HFF-Myc (cell line): ENCODE data around the gene DHX16.

Experiments used
- DNase-seq: peaks from one replicate; pipeline ENCODE4 v3.0.0-alpha.2; 2011; ENCODE audit warnings: low read depth; ENCODE audit errors: extremely low read depth
- H3K4me3 ChIP-seq: replicated peaks from 2 replicates; pipeline ENCODE4 v1.5.1; 2011; ENCODE audit warnings: low read depth, mild to moderate bottlenecking, control low read depth, low read length
- CTCF ChIP-seq: IDR thresholded peaks from 2 replicates; pipeline ENCODE4 v1.5.1; 2012; ENCODE audit warnings: mild to moderate bottlenecking, low read depth, low read length, control low read depth; ENCODE audit errors: missing control alignments

The DHX16 gene

DNA sequence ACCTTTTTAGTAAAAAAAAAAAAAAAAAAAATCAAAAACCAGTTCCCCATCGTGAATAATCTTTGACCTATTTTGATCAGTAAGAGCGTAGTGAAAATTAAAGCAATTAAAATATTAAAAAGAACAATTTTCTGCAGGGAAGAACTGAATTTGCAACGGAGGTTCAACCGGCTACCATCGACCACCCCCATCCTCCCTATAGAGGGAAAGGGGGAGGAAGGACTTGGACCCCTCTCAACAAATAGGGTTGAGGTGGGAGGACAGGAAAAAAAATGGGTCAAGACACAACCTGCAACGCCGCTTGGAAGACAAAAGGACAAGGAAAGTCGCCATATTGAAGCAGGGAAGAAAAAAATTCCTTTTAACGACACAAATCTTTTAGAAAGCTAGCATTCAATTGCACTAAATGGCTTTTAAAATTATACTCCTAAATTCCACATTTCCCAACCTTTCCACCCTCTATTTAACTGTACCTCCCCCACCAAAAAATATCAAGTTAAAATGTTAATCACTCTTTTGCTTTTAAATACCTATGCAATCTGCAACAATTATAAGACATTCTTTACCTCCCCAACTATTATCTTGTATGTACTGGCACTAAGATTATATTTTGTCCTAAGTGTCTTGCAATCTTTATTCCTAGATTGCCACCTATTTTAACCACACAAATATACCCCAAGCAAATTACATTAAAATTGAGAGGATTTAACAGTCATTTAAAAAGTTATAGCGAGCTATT, 57.4 kb downstream of the DHX16 start:
- DNase-seq = no peak
- TF ChIP-seq CTCF = no peak
- H3K4me3 ChIP-seq = peak overlapping the region; percentile 78

- TF ChIP-seq CTCF = no peak
- DNase-seq = peak; percentile 96
- H3K4me3 ChIP-seq = peak overlapping the region; percentile 78
These were observed 58.0 kb downstream of the DHX16 start for GRCh38 chr6:30614843-30615218.

DNA sequence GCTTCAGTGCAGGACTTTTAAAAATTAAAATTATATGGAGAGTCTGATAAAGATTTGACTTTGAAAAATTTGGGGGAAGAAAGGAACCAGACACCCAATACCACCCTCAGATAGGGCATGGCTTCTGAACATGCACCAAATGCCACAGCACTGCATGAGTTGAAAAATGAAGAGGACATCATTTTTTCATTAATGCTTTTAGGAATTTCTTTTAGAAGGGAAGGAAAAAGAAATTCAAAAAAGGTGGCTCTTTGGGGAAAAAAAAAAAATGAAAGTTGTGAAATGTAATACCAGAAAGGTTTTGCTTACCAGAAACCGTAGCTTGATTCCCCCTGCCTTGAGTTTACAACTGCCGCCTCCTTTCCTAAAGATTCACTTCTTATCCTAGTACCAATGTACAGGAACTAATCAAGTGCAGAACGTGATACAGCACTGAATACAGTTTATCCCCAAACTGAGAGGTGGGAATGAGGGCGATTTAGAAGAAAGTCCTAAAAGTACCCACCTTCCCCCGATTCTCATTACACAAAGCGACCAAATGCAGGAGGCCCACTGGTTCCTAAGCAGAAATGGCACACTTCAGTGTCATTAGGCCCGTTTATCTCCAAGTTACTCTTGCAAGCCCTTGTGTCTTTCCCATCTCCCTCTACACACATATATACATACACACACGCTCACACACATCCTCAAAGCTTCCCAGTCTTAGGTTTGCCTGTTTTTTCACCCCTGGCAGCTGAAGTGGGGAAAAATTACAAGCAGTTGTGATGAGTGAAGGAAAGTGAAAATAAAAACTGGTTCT, 58.6 kb downstream of the DHX16 start:
- no peak for TF ChIP-seq CTCF
- peak overlapping the region; percentile 78 for H3K4me3 ChIP-seq
- no peak for DNase-seq

DNA sequence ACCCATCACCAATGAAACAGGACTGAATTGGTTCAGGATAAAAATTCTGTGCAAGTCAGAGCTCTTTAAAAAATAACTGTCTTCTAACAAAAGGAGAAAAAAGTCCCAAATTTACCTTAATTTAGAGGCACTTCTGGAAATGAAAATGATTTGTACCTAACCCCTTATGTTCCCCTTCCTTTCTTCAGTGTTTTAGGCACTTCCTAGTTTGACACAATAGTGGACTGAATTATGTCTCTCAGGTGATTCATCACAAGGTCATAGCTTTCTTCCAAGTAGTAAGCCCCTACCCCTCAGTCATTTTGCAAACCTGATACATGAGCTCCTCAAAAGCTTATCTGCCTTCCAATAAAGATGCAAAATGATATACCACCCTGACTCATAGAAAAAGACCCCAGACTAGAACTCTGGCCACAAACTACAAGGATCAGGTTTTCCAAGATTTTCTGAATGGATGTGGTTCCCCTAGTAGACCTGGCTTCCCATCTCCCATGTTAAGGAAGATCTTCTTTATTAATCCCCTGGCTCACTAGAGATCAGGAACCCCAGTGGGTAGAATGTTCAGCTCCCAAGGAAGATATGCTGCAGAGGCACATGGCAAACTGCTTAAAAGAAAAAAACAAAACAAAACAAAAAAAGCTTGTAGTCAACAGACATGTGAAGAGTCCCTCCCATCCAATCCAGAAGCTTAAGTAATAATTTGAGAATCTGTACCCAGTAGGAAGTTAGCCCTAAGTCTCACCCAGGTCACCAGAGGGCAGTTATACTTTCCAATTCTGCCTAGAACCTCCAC, 59.4 kb downstream of the DHX16 start:
- TF ChIP-seq CTCF = no peak
- no peak for DNase-seq
- H3K4me3 ChIP-seq = no peak overlapping the region

- DNase-seq = no peak
- H3K4me3 ChIP-seq = no peak overlapping the region
- no peak for TF ChIP-seq CTCF
These were observed 60.0 kb downstream of the DHX16 start for GRCh38 chr6:30612687-30613248.

- DNase-seq = no peak
- TF ChIP-seq CTCF = peak; percentile 21
- no peak overlapping the region for H3K4me3 ChIP-seq
These were observed 60.6 kb downstream of the DHX16 start for GRCh38 chr6:30612213-30612612.
